Measurements from ENCODE around the gene GMNN.
"Not testable (repeated sequence)": the region's sequence is repeated elsewhere in the genome, so short reads cannot be mapped to it uniquely, and the experiment has no call there.

GMNN gene

DNA sequence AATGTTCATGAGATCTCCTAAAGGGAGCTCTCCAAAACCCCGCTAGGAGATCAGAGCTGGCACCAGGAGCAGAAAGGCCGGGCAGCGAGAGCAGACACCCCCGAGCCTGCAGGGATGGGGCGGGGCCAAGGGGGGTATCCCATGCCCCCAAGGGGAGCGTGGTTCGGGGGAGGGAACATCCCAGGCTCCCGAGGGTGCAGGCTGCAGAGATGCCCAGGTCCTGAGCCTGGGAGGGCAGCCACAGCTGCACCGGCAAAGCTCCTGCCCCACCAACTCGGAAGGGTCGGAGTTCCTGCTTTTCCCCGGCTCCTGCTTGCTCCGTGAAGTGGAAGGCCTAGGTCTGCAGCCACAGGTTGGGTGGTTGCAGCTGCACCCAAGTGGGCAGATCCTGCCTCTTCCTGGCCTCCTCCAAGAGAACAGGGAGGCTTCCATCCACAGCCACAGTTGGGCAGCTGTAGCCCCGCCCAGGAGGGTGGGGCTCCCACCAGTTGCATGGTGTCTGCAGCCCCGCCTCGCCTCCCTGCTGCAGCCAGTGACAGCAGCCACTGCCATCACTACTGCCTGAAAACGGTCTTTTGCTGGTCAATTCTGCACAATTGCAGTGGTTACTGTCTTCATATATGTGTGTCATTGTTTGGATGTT is 13.4 kb upstream of the GMNN start:
- DNase-seq (ENCODE audit: low read depth in 1 of 2, low spot score in 1 of 2), result no peak

DNA sequence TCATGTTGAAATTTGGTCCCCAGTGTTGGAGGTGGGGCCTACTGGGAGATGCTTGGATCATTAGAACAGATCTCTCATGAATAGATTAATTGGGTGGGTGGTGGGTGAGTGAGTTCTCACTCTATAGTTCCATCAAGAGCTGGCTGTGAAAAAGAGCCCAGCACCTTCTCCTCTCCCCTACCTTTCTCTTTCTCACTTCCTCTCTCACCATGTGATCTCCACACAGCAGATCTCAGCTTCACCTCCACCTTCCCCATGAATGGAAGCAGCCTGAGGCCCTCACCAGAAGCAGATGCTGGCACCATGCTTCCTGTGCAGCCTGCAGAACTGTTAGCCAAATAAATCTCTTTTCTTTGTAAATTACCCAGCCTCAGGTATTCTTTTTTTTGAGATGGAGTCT is 12.9 kb upstream of the GMNN start:
- no peak for DNase-seq (ENCODE audit: low read depth in 1 of 2, low spot score in 1 of 2)

DNA sequence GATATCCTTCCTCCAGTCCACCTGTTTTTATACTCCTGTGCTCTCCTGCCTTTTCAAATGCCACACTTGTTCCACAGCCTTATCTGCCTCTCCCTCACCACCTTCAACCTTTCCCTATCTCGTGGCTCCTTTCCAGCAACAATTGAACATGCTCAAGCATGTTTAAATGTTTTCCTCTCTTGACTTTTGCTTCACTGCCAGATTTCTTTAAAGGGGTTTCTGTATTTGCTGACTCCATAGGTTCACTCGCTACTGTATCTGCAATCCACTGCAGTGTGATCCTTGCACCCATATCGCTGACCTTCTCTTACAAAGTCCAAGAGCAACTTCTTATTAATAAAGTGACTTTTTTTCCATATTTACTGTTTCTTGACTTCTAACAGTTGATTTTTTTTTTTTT is 11.2 kb upstream of the GMNN start:
- no peak for DNase-seq (ENCODE audit: low read depth in 1 of 2, low spot score in 1 of 2)

DNA sequence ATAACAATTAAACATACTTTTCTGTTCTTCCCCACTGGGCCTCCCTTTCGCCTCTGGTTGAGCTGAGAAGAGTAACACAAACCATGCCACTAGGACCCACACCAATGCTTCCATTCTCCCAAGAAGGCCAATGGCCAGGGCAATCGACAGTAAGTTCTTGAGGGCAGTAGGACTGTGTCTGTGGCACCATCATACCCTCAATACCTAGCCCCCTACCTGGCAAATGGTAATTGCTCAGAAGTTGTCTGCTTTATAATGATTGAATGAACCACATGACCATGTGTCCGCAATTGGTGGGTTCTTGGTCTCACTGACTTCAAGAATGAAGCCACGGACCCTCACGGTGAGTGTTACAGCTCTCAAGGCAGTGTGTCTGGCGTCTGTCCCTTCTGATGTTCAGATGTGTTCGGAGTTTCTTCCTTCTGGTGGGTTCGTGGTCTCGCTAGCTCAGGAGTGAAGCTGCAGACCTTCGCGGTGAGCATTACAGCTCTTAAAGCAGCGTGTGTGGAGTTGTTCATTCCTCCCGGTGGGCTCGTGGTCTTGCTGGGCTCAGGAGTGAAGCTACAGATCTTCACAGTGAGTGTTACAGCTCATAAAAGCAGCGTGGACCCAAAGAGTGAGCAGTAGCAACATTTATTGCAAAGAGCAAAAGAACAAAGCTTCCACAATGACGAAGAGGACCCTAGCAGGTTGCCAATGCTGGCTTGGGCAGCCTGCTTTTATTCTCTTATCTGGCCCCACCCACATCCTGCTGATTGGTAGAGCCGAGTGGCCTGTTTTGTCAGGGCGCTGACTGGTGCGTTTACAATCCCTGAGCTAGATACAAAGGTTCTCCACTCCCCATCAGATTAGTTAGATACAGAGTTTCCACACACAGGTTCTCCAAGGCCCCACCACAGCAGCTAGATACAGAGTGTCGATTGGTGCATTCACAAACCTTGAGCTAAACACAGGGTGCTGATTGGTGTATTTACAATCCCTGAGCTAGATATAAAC is 9.6 kb upstream of the GMNN start:
- DNase-seq (ENCODE audit: low read depth in 1 of 2, low spot score in 1 of 2), result not testable (repeated sequence)

DNA sequence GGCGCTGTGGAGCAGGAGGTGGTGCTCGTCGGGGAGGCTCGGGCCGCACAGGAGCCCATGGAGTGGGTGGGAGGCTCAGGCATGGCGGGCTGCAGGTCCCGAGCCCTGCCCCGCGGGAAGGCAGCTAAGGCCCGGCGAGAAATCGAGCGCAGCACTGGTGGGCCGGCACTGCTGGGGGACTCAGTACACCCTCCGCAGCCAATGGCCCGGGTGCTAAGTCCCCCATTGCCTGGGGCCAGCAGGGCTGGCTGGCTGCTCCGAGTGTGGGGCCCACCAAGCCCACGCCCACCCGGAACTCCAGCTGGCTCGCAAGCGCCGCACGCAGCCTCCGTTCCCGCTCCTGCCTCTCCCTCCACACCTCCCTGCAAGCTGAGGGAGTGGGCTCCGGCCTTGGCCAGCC is 8.8 kb upstream of the GMNN start:
- not testable (repeated sequence) for DNase-seq (ENCODE audit: low read depth in 1 of 2, low spot score in 1 of 2)

DNA sequence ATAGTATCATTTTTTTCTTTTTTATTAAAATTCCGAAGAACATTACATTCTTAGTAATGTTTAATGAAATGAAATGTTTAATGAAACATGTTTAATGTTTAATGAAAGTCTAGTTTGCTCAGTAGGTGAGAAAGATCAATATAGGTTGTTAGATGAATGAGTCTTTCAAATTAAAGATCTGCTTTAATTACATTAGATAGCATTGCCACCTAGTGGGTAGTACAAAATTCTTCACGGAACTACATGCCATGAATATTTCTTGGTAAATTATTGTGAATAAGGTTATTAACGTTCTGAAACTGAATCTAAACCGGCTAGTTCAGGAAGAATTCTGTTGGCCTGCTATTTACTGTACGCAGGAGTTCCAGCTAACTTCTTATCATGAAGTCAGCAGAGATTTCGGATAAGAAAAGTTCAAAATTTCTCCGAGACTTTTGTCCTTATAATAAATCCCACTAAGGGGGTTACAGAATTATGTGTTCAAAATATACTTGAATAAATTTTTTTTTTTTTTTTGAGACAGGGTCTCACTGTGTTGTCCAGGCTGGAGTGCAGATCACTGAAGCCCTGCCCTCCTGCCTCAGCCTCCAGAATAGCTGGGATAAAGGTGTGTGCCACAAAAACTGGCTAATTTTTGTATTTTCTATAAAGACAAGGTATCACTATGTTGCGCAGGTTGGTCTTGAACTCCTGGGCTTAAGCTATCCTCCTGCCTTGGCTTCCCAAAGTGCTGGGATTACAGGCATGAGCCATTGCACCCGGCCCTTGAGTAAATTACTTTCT is 7.9 kb upstream of the GMNN start:
- DNase-seq (ENCODE audit: low read depth in 1 of 2, low spot score in 1 of 2), result no peak

DNA sequence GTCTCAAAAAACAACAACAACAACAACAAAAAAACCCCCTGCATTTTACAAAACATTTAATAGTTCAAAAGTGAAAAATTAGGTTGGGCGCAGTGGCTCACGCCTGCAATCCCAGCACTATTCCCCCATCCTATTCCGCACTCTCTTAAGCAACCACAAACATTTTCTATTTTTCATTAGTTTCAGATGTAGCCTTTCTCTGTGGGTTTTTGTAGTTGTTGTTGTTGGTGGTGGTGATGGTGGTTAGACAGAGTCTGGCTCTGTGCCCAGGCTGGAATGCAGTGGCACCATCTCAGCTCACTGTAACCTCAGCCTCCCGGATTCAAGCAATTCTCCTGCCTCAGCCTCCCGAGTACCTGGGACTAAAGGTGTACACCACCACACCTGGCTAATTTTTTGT is 6.4 kb upstream of the GMNN start:
- DNase-seq (ENCODE audit: low read depth in 1 of 2, low spot score in 1 of 2), result no peak

DNA sequence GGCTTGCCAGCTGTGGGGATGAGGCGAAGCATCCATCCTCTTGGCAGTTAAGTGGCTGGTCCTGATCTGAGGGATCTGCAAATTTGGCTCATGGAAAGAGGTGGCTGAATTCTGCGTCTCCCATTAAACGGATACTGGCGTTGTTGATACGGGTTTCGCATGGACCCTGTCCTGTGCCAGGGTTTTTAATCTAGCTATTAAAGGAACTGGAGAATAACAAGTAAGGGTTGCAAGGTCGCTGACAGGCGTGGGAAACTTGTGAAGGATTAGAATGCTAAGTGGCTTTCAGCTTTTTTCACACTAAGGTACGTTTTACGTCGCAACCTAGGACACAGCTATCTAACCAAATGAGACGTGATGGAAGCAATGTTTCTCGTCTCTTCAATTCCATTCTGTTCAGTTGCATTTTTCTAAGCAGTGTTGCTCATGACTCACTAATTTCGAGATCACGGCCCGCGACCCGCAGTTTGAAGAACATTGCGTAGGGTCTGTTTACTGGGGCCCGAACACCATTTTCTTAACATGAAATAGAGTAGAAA is 852 bp downstream of the GMNN start:
- no peak for DNase-seq (ENCODE audit: low read depth in 1 of 2, low spot score in 1 of 2)

DNA sequence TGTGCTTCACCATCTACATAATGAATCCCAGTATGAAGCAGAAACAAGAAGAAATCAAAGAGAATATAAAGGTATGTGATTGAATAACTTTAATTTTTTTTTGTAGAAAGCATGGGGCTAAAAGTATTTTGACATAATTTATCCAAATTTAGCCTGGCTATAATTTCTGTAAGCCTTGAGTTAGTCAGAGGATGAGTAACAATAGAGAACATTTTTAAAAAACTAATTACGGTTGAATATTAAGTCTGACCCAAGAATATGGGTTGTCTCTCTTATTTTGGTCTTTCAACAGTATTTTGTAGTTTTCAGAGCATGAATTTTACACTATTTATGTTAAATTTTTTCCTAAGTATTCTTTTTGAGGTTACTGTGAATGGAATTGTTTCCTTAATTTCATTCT is 2.5 kb downstream of the GMNN start:
- no peak for DNase-seq (ENCODE audit: low read depth in 1 of 2, low spot score in 1 of 2)

DNA sequence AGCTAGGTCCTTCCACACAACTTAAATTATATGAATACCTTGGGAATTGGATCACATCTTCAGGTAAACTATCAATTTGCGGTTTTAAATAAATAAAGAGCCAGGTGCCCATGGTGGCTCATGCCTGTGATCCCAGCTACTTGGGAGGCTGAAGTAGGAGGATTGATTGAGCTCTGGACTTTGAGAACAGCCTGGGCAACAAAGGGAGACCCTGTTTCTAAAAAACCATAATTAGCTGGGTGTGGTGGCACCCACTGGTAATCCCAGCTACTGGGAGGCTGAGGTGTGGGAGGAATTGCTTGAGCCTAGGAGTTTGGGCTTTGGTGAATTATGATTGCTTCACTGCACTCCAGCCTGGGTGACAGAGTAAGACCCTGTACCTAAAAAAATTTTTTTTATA is 3.4 kb downstream of the GMNN start:
- no peak for DNase-seq (ENCODE audit: low read depth in 1 of 2, low spot score in 1 of 2)

DNA sequence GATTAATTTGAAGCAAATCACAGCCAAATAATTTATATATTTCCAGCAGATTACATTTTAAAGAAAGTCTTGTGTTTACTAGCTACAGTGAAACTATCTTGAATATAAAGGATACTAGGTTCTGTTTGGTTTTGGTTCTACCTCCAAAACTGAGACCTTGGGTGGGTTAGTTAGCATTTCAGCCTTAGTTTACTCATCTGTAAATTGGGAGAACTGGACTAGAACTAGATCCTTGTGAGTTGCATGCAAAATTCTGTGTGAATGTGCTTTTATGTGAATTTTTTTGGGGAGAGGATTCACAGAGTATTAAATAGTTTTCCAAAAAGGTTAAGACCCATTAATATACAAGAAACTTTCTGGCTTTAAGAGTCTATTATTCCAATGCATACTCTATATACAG is 4.1 kb downstream of the GMNN start:
- no peak for DNase-seq (ENCODE audit: low read depth in 1 of 2, low spot score in 1 of 2)

DNA sequence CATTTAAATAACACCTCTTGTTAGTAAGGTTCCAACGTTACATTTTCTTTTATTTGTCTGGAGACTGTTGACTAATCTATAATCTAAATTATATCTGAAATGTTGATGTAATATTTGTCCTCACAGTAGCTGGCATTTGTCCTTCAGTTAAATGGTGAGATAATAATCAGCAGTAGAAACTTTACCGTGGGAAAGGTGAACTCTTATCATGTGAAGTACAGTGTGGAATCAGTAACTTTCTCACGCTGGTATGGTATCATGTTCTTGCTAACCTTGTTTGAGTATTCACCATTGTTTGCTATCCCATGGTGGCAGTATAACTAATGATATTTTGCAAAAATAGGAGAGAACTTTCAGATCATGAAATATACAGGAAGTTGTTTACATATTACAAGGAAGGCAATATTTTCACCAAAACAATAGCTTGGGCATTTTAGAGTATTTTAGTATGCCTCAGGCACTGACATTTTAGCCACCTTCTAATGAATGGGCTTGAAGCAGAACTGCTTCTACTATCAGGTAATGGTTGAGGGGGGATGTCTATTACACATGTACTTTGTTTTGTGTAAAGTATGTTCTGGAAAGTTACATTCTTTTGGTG is 4.8 kb downstream of the GMNN start:
- DNase-seq (ENCODE audit: low read depth in 1 of 2, low spot score in 1 of 2), result no peak

DNA sequence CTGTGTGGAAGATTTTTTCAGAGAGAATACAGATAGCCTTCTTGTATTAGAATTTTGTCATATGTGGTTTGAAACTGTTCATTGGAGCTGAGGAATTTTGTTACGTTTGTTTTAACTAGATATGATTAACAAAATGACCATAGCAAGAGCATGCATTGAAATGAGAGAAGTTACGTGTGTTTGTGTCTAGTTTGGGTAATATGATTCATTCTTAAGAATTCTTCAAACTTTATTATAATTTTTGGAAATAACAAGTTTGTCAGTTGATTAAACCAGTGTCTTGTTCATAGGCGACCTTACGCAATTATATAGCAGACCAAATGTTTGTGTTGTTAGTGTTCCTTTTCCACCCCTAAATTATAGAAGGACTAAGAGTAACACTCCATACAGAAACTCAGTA is 5.5 kb downstream of the GMNN start:
- no peak for DNase-seq (ENCODE audit: low read depth in 1 of 2, low spot score in 1 of 2)

DNA sequence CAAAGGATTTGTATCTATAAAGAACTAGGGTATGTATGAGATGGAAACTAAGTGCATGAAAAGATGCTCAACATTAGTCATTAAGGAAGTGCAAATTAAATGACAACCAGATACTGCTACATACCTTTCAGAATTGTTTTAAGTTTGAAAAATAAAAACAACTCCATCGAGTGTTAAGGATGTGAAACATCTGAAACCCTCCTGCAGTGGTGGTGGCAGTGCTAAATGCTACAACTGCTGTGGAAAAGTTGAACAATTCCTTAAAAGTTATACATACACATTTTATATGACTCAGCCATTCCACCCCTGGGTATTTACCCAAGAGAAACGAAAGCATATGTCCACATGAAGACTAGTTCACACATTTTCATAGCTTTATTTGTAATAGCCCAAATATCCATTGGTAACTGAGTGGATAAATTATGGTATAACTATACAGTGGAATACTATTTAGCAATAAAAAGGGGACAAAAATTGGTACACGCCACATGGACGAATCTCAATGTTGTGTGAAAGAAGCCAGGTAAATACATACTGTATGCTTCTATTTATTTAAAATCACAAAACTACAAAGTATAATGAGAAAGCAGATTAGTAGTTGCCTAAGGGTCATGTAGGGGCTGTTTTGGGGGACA is 13.4 kb downstream of the GMNN start:
- no peak for DNase-seq (ENCODE audit: low read depth in 1 of 2, low spot score in 1 of 2)

DNA sequence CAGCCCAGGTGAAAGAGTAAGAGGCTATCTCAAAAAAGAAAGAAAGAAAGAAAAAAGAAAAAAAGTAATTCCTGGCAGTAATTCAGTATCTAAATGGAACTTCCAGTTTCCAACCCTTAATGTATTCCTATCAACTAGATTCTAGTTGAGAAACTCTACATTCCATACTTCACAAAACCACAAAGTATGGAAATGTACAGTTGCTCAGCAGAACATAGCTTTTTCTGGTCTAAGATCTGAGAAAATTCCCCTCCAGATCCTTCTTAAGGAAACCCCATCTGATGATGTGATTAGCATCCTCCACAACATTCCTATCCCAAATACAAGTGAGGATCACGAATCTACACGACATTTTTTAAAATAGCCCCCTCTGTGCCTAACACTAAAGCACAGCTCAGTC is 20.4 kb downstream of the GMNN start:
- DNase-seq (ENCODE audit: low read depth in 1 of 2, low spot score in 1 of 2), result no peak

DNA sequence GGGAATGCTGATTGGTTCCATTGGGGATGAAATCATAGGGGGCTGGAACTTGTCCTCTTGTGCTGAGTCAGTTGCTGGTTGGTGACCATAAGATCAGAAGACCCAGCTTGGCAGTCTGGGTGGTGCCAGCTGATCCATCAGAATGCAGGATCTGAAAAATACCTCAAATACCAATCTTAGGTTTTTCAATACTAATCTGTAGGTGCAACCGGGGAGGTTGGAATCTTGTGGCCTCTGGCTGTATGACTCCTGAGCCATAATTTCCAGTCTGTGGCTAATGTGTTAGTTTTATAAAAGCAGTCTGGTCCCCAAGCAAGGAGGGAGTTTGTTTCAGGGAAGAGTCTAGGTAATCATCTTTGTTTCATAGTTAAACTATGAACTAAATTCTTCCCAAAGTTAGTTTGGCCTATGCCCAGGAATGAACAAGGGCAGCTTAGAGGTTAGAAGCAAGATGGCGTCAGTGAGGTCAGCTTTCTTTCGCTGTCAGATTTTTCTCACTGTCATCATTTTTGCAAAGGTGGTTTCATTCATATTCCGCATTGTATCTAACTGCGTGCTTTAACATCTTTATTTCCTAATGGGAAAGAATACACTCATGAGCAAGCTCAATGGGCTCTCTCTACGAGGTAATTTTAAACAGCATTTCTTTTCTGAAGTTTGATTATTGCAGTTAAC is 22.0 kb downstream of the GMNN start:
- no peak for DNase-seq (ENCODE audit: low read depth in 1 of 2, low spot score in 1 of 2)

DNA sequence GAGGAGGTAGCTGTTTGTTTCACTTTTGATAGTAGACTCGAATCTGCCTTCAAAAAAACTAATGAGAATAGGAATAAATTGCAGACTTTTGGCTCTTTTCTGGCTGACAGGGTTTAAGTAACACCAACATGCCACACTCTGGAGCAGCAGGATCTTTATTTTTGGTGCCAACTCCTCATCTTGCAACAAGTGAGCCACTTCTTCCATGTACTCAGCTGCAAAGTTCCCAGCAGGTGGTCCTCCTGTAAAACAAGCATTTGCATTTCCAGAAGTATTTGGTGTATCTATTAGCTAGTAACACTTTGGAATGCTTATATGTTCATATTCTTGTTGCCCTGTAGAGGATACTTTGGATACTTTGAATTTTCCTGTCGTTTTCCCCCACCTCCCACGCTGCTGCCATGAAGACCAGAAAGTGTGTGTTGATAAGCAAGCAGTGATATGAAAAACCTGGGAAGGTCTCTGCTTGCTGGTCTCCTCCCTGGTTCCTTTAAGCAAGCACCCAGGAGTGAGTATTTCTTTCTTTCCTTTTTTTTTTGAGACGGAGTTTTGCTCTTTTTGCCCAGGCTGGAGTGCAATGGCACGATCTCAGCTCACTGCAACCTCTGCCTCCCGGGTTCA is 23.0 kb downstream of the GMNN start:
- DNase-seq (ENCODE audit: low read depth in 1 of 2, low spot score in 1 of 2), result no peak

DNA sequence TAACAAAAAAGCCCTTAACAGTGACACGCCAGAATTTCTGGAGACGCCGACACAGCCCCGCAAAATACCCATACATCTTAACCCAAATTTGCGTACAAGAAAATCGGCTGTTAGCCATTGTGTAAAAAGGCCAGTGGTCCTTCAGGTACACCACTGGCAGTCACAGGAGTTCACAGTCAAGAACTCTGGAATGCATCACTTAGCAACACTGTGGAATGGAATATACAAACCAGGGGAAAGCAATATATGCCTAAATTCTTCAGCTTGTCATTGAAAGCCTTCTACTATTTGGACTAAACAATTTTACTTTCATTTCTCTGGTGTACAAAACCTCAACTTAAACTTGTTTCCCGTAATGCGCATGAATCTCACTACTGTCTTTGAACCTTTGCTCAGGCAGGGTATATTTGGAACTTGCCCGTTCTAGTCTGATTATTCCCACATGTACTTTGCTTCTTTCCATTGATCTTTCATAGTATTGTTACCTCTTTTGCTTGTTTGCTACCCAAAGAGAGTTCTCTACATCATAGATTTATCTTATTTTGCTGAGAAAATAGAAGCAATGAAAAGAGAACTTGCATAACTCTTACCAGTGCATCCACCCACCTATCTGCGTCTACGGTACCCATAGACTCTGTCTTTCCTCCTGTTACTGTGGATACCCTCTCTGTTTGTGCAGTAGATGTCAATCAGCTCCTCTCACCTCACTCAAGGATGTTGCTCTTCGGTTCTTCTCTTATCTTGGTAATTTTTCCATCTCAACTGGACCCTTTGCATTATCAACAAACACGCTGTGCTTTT is 24.2 kb downstream of the GMNN start, which contains the start of gene ARMH2:
ARMH2 (minus strand) TSS at position 178 of the 801 bp plus-strand sequence; CDS start at position 118, 60 bp downstream.
- DNase-seq (ENCODE audit: low read depth in 1 of 2, low spot score in 1 of 2), result no peak

DNA sequence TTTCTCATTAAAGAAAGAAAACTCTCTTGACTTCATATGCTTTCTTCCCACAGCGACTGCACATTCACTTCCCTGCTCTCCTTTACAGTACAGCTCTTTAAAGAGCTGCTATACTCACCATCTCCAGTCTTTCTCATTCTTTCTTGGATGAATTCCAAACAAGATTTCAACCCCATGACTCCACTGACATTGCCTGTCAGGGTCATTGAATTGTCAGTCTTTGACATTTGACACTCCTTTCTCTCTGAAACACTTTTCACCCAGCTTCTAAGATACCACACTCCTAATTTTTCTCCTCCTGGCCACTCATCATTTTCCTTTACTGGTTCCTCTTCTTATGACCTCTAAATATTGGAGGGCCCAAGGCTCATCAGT is 24.8 kb downstream of the GMNN start:
- DNase-seq (ENCODE audit: low read depth in 1 of 2, low spot score in 1 of 2), result no peak

Data from activated T-helper 1 cell treated with anti-CD3 and anti-CD28 coated beads, Interleukin-2, amount 50 U/mL, for 16 hours (primary cell).